DOHH2 (cell line): ENCODE results near the gene TNS2.
"Not testable (repeated sequence)": the region's sequence is repeated elsewhere in the genome, so short reads cannot be mapped to it uniquely, and the experiment has no call there.

ENCODE experiments used
- CTCF ChIP-seq: fragments of 200-600 bp; sonication (generic); IDR thresholded peaks from one replicate; pipeline ENCODE4 v1.5.1; 2014; ENCODE audit warnings: antibody characterized with exemption, mild to moderate bottlenecking, low read depth, low read length; ENCODE audit not compliant: poor library complexity, severe bottlenecking
- EZH2phosphoT487 ChIP-seq: fragments of 200-600 bp; sonication (generic); IDR thresholded peaks from 2 replicates; pipeline ENCODE4 v1.6.1; 2017; ENCODE audit warnings: borderline replicate concordance, mild to moderate bottlenecking, antibody characterized with exemption, low read length, moderate library complexity, mixed read lengths

GRCh38 chr12:53027014-53027413 lies 22.9 kb upstream of the TNS2 start:
- TF ChIP-seq CTCF, EZH2phosphoT487: not testable (repeated sequence)
